Measurements from ENCODE around the gene ARHGEF16. TPM values are rescaled to one million over a fixed set of nuclear protein-coding genes. Genes with fewer than 3 reads are reported as not detected.

The ARHGEF16 gene
- total and polyA plus RNA-seq, 2 donors (not counting 1 experiment from before 2014, with no cell fraction given) = 0.13 to 0.22 TPM

DNA sequence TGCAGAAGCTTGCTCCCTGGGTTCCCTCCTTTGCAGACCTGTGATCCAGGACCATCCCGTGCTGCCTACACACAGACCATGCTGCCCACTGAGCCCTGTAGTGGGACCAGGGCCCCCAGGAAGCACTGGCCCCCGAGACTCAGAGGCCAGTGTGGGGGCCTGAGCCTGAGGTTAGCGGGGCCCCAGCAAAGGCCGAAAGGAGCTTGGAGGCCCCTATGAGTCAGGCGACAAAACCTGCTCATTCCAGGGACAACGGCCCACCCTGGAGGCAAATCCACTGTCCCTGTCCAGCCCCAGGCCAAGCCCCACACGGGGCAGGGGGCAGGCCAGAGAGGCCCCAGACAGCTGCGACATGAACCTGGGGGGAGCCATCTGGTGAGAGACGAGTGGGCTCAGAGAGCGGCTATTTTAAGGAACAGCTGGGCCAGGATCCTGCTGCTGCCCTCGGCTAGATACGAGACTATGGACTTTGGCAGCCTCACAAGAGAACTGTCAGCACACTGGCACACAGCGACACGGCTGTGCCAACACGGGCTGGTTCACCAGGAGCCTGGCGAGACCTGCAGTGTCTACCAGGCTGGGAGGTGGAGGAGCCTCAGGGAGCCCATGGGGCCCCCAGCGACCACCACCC lies 74.7 kb downstream of the ARHGEF16 start:
- Histone ChIP-seq H3K4me2 (replicated peaks; ENCODE audit: low read depth, low read length, poor library complexity, severe bottlenecking) (peak overlapping the region; percentile 98), H2AFZ (ENCODE audit: insufficient read depth, low read depth, low read length, poor library complexity, severe bottlenecking) (no peak overlapping the region), H3K79me2 (ENCODE audit: control insufficient read depth, insufficient read depth, low read length) (peaks cover 24% of the 10 kb centered on the region), H3K36me3 (replicated peaks in 1 of 2; ENCODE audit: control extremely low read depth in 1 of 2, control insufficient read depth in 1 of 2, extremely low read depth in 1 of 2, insufficient read depth in 2 of 2, low read length in 1 of 2) (no peaks in the 10 kb centered on the region), H3K27me3 (replicated peaks in 1 of 4; ENCODE audit: control extremely low read depth in 1 of 4, control insufficient read depth in 3 of 4, insufficient read depth in 4 of 4, low read length in 3 of 4) (no peaks in the 10 kb centered on the region), H3K9ac (ENCODE audit: low read length) (no peak overlapping the region), H3K9me3 (ENCODE audit: control extremely low read depth in 1 of 3, control insufficient read depth in 2 of 3, insufficient read depth in 1 of 3, low read length in 2 of 3) (no peaks in the 10 kb centered on the region), H3K4me1 (ENCODE audit: control insufficient read depth in 2 of 2, insufficient read depth in 2 of 2, low read length in 2 of 2) (peaks cover 9 to 14% of the 10 kb centered on the region in 2 donors), H3K4me3 (ENCODE audit: control extremely low read depth in 1 of 5, extremely low read depth in 1 of 5, insufficient read depth in 1 of 5, low read depth in 2 of 5, low read length in 4 of 5) (no peak overlapping the region), H4K20me1 (ENCODE audit: control insufficient read depth, insufficient read depth, low read length, poor library complexity, severe bottlenecking) (peaks cover 18% of the 10 kb centered on the region), H3K27ac (ENCODE audit: low read length in 2 of 2) (no peak overlapping the region)
- DNase-seq = no peak
- Mint-ChIP-seq H3K4me3 (peak overlapping the region; percentile 59), H3K27ac (peak overlapping the region; percentile 56), H3K27me3 (no peaks in the 10 kb centered on the region), H3K9me3 (ENCODE audit: insufficient read depth) (no peaks in the 10 kb centered on the region), H3K4me1 (peaks cover 18% of the 10 kb centered on the region)
- POLR2A ChIA-PET = no interaction called here
- 90% methylated on average over 17 of the region's 17 CpGs for WGBS (ENCODE audit: insufficient coverage)
- ATAC-seq (ENCODE audit: low read depth) = no peak
- no peak for TF ChIP-seq EZH2 (IDR thresholded peaks at IDR 0.05; ENCODE audit: borderline replicate concordance, insufficient read depth, low read depth, low read length, poor library complexity, severe bottlenecking)
- TF ChIP-seq, protein P1, sequence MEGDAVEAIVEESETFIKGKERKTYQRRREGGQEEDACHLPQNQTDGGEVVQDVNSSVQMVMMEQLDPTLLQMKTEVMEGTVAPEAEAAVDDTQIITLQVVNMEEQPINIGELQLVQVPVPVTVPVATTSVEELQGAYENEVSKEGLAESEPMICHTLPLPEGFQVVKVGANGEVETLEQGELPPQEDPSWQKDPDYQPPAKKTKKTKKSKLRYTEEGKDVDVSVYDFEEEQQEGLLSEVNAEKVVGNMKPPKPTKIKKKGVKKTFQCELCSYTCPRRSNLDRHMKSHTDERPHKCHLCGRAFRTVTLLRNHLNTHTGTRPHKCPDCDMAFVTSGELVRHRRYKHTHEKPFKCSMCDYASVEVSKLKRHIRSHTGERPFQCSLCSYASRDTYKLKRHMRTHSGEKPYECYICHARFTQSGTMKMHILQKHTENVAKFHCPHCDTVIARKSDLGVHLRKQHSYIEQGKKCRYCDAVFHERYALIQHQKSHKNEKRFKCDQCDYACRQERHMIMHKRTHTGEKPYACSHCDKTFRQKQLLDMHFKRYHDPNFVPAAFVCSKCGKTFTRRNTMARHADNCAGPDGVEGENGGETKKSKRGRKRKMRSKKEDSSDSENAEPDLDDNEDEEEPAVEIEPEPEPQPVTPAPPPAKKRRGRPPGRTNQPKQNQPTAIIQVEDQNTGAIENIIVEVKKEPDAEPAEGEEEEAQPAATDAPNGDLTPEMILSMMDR (IDR thresholded peaks at IDR 0.05) = no peak
- CTCF ChIA-PET = interaction anchor here (2.9 kb wide), 1 partner anchor 91 kb away, joined by 17 read pairs; no protein-coding TSS in a partner anchor
- intact Hi-C loops (cut with micrococcal nuclease) = no loop called here
